ENCODE results near the gene AATK. TPM values are rescaled to one million over a fixed set of nuclear protein-coding genes. Genes with fewer than 3 reads are reported as not detected.

AATK gene
- total and polyA plus RNA-seq, 2 of the 4 experiments (the other 2 are of a cell fraction): under 0.01 to 0.21 TPM

GRCh38 chr17:81134064-81134781, 31.8 kb downstream of the AATK start:
- Histone ChIP-seq H3K4me1 (ENCODE audit: control insufficient read depth, insufficient read depth, low read length) (no peaks in the 10 kb centered on the region), H2BK5ac (ENCODE audit: low read depth, low read length, poor library complexity, severe bottlenecking) (no peak overlapping the region), H4K91ac (ENCODE audit: insufficient read depth, low read depth, low read length) (no peak overlapping the region), H3K14ac (replicated peaks; ENCODE audit: low read depth, low read length) (no peak overlapping the region), H4K8ac (ENCODE audit: low read depth in 2 of 2, low read length in 2 of 2) (no peak overlapping the region), H3K27me3 (ENCODE audit: control insufficient read depth, insufficient read depth, low read length) (peaks cover 16% of the 10 kb centered on the region; the same call in 1 of the 2 replicates), H4K20me1 (ENCODE audit: insufficient read depth, low read length) (no peaks in the 10 kb centered on the region), H3K9ac (ENCODE audit: low read depth, low read length) (no peak overlapping the region), H3K4me3 (ENCODE audit: insufficient read depth, low read depth, low read length) (no peak overlapping the region), H3K36me3 (ENCODE audit: control insufficient read depth, insufficient read depth, low read length) (no peaks in the 10 kb centered on the region), H2AK9ac (replicated peaks; ENCODE audit: low read depth, low read length, poor library complexity) (no peak overlapping the region), H2BK20ac (ENCODE audit: low read depth, low read length) (no peak overlapping the region), H3K9me1 (ENCODE audit: insufficient read depth, low read length) (peaks cover 3% of the 10 kb centered on the region; the same call in 1 of the 2 replicates), H3K4me2 (ENCODE audit: low read depth, low read length) (no peak overlapping the region), H3K4ac (ENCODE audit: low read depth, low read length) (no peak overlapping the region), H3K27ac (ENCODE audit: insufficient read depth, low read length) (no peak overlapping the region), H2BK15ac (ENCODE audit: low read depth, low read length) (no peak overlapping the region), H4K5ac (ENCODE audit: low read depth, low read length) (no peak overlapping the region), H2AK5ac (ENCODE audit: low read depth, low read length) (no peak overlapping the region), H2BK120ac (ENCODE audit: low read depth, low read length) (no peak overlapping the region), H2AFZ (replicated peaks; ENCODE audit: low read length, poor library complexity) (no peak overlapping the region), H3K23ac (ENCODE audit: low read depth, low read length) (no peak overlapping the region), H3K56ac (ENCODE audit: extremely low read depth, insufficient read depth, low read length) (no peak overlapping the region), H3K9me3 (ENCODE audit: control insufficient read depth, insufficient read depth, low read length) (no peaks in the 10 kb centered on the region), H3K18ac (ENCODE audit: low read depth, low read length) (no peak overlapping the region), H3K79me1 (ENCODE audit: low read depth in 1 of 2, low read length in 2 of 2) (no peaks in the 10 kb centered on the region)
- in situ Hi-C loops (cut with MboI; ENCODE audit: low sequenced_read_pairs): no loop called here
- BruUV-seq (replicated peaks): no TSS peak
- ChIA-PET POLR2A (ENCODE audit: unreplicated experiment) (interaction anchor here (0.5 kb wide), 1 partner anchor 358 kb away, joined by 6 read pairs; no protein-coding TSS in a partner anchor), CTCF (no interaction called here)
- 88% methylated on average over 5 of the region's 28 CpGs; no CpG with 5 or more reads in 1 of the 2 experiments for WGBS, 2 experiments (ENCODE audit: extremely low coverage in 2 of 2, insufficient read length in 1 of 2)
- ATAC-seq (ENCODE audit: low read depth) (no peak), DNase-seq (no peak)
- dilution Hi-C loops (cut with HindIII; ENCODE audit: low sequenced_read_pairs, unreplicated experiment): no loop called here
- intact Hi-C loops (cut with micrococcal nuclease): no loop called here
- TF ChIP-seq NFE2L2 (IDR thresholded peaks at IDR 0.05; ENCODE audit: low read depth, low read length) (no peak), RAD21 (IDR thresholded peaks at IDR 0.05; ENCODE audit: low read length) (no peak), RFX5 (IDR thresholded peaks at IDR 0.05; ENCODE audit: low read depth, low read length) (no peak)

All from IMR-90 (cell line).